OCI-LY1 (cell line): ENCODE measurements around the gene LBH.

Experiments
- H2AFZ ChIP-seq: fragments of 200-600 bp; sonication (generic), shearing (Covaris generic); 2 replicates; pipeline ENCODE4 v1.6.0; 2014; ENCODE audit warnings: antibody characterized with exemption, mild to moderate bottlenecking, low read length
- H3F3A ChIP-seq: fragments of 200-600 bp; sonication (generic), shearing (Covaris generic); 2 replicates; pipeline ENCODE4 v1.6.0; 2014; ENCODE audit warnings: mild to moderate bottlenecking, antibody characterized with exemption, low read length, moderate library complexity; ENCODE audit not compliant: insufficient read depth
- H3K27ac ChIP-seq: fragments of 200-600 bp; sonication (generic); 2 replicates; pipeline ENCODE4 v1.5.1; 2014; ENCODE audit warnings: low read length, mixed run types, mild to moderate bottlenecking, low read depth; ENCODE audit not compliant: poor library complexity, severe bottlenecking
- H3K27me3 ChIP-seq: fragments of 200-600 bp; sonication (generic); 2 replicates; pipeline ENCODE4 v1.6.0; 2014; ENCODE audit warnings: antibody characterized with exemption, mild to moderate bottlenecking, low read length, moderate library complexity; ENCODE audit not compliant: insufficient read depth
- H3K36me3 ChIP-seq: fragments of 200-600 bp; sonication (generic); 2 replicates; pipeline ENCODE4 v1.6.1; 2014; ENCODE audit warnings: mild to moderate bottlenecking, antibody characterized with exemption, low read length, moderate library complexity, mixed read lengths; ENCODE audit not compliant: insufficient read depth
- H3K4me1 ChIP-seq: fragments of 200-600 bp; sonication (generic); 2 replicates; pipeline ENCODE4 v1.5.1; 2014; ENCODE audit warnings: mild to moderate bottlenecking, low read length, moderate library complexity; ENCODE audit not compliant: insufficient read depth, severe bottlenecking
- H3K4me2 ChIP-seq: fragments of 200-600 bp; sonication (generic), shearing (Covaris generic); 2 replicates; pipeline ENCODE4 v1.6.1; 2014; ENCODE audit warnings: low read length
- H3K4me3 ChIP-seq: fragments of 200-600 bp; sonication (generic); 2 replicates; pipeline ENCODE4 v1.5.1; 2014; ENCODE audit warnings: low read length, low read depth, mild to moderate bottlenecking, mixed read lengths; ENCODE audit not compliant: poor library complexity, severe bottlenecking
- H3K79me2 ChIP-seq: fragments of 200-600 bp; shearing (Covaris generic); 2 replicates; pipeline ENCODE4 v1.6.1; 2016; ENCODE audit warnings: mixed run types, low read length, mixed read lengths; ENCODE audit not compliant: insufficient read depth
- H3K9ac ChIP-seq: fragments of 200-600 bp; sonication (generic), shearing (Covaris generic); 2 replicates; pipeline ENCODE4 v1.6.1; 2014; ENCODE audit warnings: mild to moderate bottlenecking, low read length, mixed read lengths
- H3K9me2 ChIP-seq: fragments of 200-600 bp; sonication (generic), shearing (Covaris generic); 2 replicates; pipeline ENCODE4 v1.6.1; 2014; ENCODE audit warnings: low read depth, mild to moderate bottlenecking, low read length, mixed read lengths
- H3K9me3 ChIP-seq: fragments of 200-600 bp; shearing (Covaris generic); 2 replicates; pipeline ENCODE4 v1.6.1; 2014; ENCODE audit warnings: low read length, mixed read lengths
- H4K20me1 ChIP-seq: fragments of 200-600 bp; sonication (generic), shearing (Covaris generic); 2 replicates; pipeline ENCODE4 v1.6.0; 2016; ENCODE audit warnings: mild to moderate bottlenecking, low read length; ENCODE audit not compliant: insufficient read depth
- EZH2 ChIP-seq: fragments of 200-600 bp; sonication (generic), shearing (Covaris generic); IDR thresholded peaks from 2 replicates; pipeline ENCODE4 v1.8.0; 2017; ENCODE audit warnings: borderline replicate concordance, mixed run types, mild to moderate bottlenecking, antibody characterized with exemption, low read length, moderate library complexity, mixed read lengths
- TF ChIP-seq, protein P1 (sequence below): fragments of 200-600 bp; sonication (generic), shearing (Covaris generic); IDR thresholded peaks from 2 replicates; pipeline ENCODE4 v1.5.1; 2017; ENCODE audit warnings: mild to moderate bottlenecking, antibody characterized with exemption, low read length, moderate library complexity, mixed read lengths

Gene LBH

DNA sequence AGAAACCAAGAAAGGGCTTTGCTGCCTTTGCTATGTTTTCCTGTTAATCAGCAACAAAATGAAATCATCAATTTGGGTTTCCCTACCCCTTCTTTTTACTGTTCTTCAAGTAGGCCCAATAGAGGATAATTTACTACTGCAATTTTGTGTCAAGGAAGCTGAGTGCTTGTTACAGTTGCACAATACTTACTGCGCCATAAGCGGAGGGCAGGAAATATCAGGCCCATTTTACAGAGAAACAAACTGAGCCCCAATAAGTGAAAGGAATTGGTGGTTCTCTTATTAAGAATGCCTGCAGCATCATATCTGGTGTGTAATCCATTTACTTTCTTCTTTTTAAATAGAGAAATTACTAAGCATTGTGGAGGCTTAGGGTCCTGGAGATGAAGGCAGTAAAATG, 9.3 kb upstream of the LBH start:
- Histone ChIP-seq H3K4me2 (no peak overlapping the region), H3K4me1 (peaks cover 9% of the 10 kb centered on the region), H3K36me3 (no peaks in the 10 kb centered on the region), H3F3A (no peaks in the 10 kb centered on the region), H3K79me2 (no peaks in the 10 kb centered on the region), H3K9ac (no peak overlapping the region), H3K9me3 (no peaks in the 10 kb centered on the region), H4K20me1 (no peaks in the 10 kb centered on the region), H2AFZ (no peak overlapping the region), H3K27ac (no peak overlapping the region), H3K9me2 (no peaks in the 10 kb centered on the region), H3K27me3 (no peaks in the 10 kb centered on the region), H3K4me3 (no peak overlapping the region)
- TF ChIP-seq, protein P1, sequence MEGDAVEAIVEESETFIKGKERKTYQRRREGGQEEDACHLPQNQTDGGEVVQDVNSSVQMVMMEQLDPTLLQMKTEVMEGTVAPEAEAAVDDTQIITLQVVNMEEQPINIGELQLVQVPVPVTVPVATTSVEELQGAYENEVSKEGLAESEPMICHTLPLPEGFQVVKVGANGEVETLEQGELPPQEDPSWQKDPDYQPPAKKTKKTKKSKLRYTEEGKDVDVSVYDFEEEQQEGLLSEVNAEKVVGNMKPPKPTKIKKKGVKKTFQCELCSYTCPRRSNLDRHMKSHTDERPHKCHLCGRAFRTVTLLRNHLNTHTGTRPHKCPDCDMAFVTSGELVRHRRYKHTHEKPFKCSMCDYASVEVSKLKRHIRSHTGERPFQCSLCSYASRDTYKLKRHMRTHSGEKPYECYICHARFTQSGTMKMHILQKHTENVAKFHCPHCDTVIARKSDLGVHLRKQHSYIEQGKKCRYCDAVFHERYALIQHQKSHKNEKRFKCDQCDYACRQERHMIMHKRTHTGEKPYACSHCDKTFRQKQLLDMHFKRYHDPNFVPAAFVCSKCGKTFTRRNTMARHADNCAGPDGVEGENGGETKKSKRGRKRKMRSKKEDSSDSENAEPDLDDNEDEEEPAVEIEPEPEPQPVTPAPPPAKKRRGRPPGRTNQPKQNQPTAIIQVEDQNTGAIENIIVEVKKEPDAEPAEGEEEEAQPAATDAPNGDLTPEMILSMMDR, result no peak

DNA sequence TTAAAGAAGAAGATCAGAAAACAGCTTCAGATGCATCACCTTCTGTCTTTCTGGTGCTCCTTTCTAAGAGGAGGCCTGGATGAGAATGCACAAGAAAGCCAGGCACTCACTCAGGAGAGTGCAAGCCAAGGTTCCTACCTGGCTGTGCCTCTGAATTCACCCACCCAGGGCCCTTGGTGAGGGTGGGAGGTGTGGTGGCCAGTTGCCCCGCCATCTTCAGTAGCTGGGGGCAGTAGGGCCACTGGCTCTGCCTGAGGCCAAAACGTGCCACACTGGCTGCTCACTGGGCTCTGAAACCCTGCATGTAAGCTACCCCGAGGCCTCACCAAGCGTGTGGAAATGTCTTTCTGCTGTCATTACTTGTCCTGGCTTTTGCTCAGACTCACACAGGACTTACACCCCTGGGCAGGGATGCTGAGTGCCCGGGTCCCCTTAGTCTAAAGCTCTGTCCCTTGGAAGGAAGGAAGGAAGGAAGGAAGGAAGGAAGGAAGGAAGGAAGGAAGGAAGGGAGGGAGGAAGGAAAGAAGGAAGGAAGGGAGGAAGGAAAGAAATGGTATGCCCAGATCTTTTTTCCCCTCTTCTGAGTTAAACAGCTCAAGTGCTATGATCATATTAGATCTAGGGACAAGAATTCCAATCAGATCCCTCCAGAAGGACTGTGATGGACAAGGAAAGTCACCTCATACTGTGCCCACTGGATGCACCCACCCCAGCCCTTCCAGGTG, 8.5 kb upstream of the LBH start:
- peaks cover 9% of the 10 kb centered on the region for H3K4me1 ChIP-seq
- no peaks in the 10 kb centered on the region for H3F3A ChIP-seq
- no peaks in the 10 kb centered on the region for H4K20me1 ChIP-seq
- H3K9me2 ChIP-seq, result no peaks in the 10 kb centered on the region
- H3K27me3 ChIP-seq, result no peaks in the 10 kb centered on the region
- no peak overlapping the region for H3K27ac ChIP-seq
- no peaks in the 10 kb centered on the region for H3K36me3 ChIP-seq
- no peaks in the 10 kb centered on the region for H3K9me3 ChIP-seq
- TF ChIP-seq, protein P1, result no peak
- no peak for TF ChIP-seq EZH2
- H3K9ac ChIP-seq, result no peak overlapping the region
- H3K4me2 ChIP-seq, result no peak overlapping the region
- H3K4me3 ChIP-seq, result no peak overlapping the region
- H3K79me2 ChIP-seq, result no peaks in the 10 kb centered on the region
- no peak overlapping the region for H2AFZ ChIP-seq

DNA sequence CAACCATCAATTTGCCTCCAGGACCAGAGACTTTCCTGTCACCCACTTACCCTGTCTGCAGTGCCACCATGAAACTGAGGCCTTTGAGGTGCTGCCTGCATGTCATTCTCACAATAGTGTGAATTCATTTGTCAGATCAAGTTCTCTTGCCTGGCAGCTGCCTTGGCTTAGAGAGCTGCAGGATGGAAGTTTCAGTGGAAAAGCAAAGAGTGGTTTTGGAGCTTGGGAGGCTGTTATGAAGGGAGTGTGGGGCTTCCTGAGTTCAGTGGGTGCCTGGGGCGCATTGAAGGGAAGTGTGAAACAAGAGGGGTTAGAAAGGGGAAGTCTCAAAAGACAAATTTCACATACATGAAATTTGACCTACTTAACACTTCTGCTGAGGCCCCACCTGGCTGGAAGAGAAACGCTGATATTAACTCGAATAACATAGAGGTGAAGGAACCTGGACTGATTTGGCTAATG, 7.9 kb upstream of the LBH start:
- Histone ChIP-seq H3K27me3 (no peaks in the 10 kb centered on the region), H3K9me2 (no peaks in the 10 kb centered on the region), H2AFZ (no peak overlapping the region), H4K20me1 (no peaks in the 10 kb centered on the region), H3K79me2 (no peaks in the 10 kb centered on the region), H3K4me3 (no peak overlapping the region), H3K27ac (no peak overlapping the region), H3K4me2 (no peak overlapping the region), H3K4me1 (peaks cover 9% of the 10 kb centered on the region), H3K9me3 (no peaks in the 10 kb centered on the region), H3K36me3 (no peaks in the 10 kb centered on the region), H3K9ac (no peak overlapping the region), H3F3A (no peaks in the 10 kb centered on the region)
- no peak for TF ChIP-seq EZH2
- TF ChIP-seq, protein P1, result no peak
